ENCODE measurements around the gene PBX3. TPM values are rescaled to one million over a fixed set of nuclear protein-coding genes. Genes with fewer than 3 reads are reported as not detected.

The PBX3 gene
- total RNA-seq, 1 donor from 2014 or later: 11.0 TPM

DNA sequence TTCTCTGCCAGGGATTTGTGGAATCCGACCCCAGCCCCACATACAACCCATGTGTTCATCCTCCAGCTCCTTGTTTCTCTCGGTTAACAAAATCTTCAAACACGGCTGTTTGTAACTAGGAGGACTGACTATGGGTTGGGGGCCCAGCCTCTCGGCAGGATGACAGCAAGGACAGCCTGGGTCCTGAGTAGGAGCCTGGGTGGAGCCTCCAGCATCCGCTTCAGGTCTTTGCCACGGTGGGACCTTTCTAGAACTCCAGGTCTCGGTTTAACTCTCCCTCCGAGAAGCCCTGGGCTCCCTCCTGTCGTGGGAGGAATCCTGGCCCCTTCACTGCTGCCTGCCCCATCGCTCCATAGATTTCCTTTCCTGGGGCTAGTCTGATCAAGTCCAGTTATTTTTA is 248.5 kb downstream of the PBX3 start:
- DNase-seq (ENCODE audit: low read depth): no peak
- TF ChIP-seq, protein P1, sequence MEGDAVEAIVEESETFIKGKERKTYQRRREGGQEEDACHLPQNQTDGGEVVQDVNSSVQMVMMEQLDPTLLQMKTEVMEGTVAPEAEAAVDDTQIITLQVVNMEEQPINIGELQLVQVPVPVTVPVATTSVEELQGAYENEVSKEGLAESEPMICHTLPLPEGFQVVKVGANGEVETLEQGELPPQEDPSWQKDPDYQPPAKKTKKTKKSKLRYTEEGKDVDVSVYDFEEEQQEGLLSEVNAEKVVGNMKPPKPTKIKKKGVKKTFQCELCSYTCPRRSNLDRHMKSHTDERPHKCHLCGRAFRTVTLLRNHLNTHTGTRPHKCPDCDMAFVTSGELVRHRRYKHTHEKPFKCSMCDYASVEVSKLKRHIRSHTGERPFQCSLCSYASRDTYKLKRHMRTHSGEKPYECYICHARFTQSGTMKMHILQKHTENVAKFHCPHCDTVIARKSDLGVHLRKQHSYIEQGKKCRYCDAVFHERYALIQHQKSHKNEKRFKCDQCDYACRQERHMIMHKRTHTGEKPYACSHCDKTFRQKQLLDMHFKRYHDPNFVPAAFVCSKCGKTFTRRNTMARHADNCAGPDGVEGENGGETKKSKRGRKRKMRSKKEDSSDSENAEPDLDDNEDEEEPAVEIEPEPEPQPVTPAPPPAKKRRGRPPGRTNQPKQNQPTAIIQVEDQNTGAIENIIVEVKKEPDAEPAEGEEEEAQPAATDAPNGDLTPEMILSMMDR (conservative IDR thresholded peaks at IDR 0.05; ENCODE audit: low read depth, low read length): no peak
- no peak overlapping the region for H3K4me3 ChIP-seq (ENCODE audit: low read depth, low read length)

DNA sequence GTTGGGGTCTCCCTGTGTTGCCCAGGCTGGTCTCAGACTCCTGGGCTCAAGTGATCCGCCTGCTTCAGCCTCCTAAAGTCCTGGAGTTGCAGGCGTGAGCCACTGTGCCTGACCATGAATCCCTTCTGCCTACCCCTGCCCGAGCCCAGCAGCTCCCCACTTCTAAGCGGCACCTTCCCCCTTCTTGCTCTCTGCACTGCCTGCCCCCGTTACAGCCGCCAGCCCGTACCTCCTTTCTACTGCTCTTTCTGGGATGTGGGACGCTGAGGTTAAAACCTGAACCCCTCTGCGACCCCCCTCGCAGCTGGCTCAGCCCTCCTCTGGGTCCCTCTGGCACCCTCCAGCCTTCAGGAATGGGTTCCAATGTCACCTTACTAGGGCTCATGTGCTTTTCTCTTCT is 249.6 kb downstream of the PBX3 start:
- no peak for DNase-seq (ENCODE audit: low read depth)
- TF ChIP-seq, protein P1 (conservative IDR thresholded peaks at IDR 0.05; ENCODE audit: low read depth, low read length): no peak
- no peak overlapping the region for H3K4me3 ChIP-seq (ENCODE audit: low read depth, low read length)

DNA sequence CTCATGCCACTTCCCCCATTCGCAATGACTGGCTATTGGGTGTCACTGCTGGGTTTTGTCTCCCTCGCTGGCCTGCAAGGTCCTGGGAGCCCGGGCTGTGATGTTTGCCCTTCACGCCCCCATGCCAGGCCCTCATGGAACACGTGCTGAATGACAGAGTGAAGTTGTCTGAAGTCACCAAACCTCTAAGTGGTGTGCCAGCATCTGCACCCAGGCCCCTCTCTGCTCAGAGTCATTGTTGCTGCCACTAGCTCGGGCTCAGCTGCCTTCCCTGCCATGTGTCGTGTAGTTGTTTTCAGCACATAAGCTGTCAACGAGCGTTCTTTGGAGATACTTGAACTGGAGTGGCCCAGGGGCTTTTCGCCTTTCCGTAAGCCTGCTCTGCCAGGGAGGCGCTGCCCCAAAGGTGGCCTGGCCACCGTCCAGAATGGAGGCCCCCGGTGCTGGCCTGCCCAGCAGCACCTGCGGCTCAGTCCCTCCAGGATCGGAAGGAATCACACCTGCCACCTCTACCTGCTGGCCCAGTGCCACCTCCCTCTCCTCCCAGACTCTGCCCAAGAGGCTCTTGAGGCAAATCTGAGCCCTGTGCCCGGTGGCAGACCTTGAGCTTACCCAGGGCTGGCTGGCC is 250.1 kb downstream of the PBX3 start:
- no peak for DNase-seq (ENCODE audit: low read depth)
- H3K4me3 ChIP-seq (ENCODE audit: low read depth, low read length): no peak overlapping the region

DNA sequence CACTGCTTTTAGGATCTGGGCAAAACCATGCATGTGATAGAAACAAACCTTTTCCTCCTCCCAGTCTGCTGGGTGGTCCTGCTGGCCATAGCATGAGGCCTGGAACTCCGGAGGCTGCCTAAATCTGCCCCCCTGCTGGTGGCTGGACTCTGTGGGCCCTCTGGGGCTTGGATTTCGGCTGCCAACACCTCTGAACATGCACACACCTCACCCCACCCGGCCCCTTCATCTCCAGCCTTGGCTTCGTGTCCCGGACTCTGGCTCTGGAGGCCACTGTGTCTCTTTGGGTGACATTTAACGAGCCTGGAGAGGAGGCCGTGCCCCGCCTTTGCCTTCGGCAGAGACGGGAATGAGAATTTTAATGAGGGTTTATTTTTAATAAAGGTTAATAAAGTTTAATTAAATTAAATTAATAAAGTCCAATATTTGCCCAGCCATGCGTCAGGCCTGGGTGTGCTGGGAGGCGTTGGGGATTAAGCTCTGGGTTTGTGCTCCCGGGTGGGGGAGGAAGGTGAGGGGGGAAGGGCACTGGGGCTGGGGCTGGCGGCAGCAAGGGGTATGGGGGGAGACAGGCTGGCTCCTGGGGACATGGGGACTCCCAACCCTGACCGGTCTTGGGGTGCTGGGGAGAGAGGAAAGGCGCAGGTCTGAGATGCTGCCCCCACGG is 251.8 kb downstream of the PBX3 start:
- no peak for DNase-seq (ENCODE audit: low read depth)
- TF ChIP-seq, protein P1 (conservative IDR thresholded peaks at IDR 0.05; ENCODE audit: low read depth, low read length): no peak
- H3K4me3 ChIP-seq (ENCODE audit: low read depth, low read length): no peak overlapping the region

More for the DNA sequence above, 250.1 kb downstream of the PBX3 start:
- TF ChIP-seq, protein P1 (conservative IDR thresholded peaks at IDR 0.05; ENCODE audit: low read depth, low read length): no peak

DNA sequence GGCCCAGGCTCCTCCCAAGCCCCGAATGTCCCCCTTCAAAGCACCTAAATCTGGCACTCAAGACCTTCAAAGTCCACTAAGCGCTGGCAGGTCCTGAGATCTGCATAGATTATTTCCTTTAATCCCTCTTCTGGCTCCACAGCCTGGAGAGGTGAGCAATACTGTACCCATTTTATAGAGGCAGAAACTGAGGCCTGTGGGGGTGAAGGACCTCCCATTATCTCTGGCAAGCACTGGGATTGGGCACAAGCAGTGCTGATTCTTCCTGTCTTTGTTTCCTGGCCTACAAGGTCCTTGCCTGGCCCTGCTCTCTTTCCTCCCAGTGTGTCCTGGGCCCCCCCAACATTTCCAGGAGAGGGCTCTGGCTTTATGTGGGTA is 252.3 kb downstream of the PBX3 start:
- TF ChIP-seq, protein P1 (conservative IDR thresholded peaks at IDR 0.05; ENCODE audit: low read depth, low read length): no peak
- DNase-seq (ENCODE audit: low read depth): no peak
- H3K4me3 ChIP-seq (ENCODE audit: low read depth, low read length): no peak overlapping the region

DNA sequence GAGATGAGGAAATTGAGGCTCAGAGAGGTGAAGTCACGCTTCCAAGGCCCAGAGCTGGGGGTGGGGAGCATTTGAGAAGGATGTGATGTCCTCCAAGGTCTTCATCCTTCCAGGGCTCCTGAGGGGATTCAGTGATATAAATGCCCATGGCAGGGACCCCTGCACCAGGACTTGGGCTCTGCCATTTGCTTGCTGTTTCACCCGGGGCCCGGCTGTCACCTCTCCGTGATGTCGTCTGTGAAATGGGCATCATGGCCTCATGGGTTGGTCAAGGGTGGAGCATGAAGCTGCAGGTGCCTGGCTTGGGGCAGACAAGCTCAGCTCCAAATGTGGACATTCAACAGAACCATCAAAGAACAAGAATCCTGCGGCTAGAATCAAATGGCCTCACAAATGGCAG is 253.1 kb downstream of the PBX3 start:
- TF ChIP-seq, protein P1 (conservative IDR thresholded peaks at IDR 0.05; ENCODE audit: low read depth, low read length): no peak

More for the DNA sequence above, 253.1 kb downstream of the PBX3 start:
- DNase-seq (ENCODE audit: low read depth): no peak
- H3K4me3 ChIP-seq (ENCODE audit: low read depth, low read length): no peak overlapping the region

All from epithelial cell of proximal tubule (primary cell).